ENCODE data around the gene NAA80. TPM values are rescaled to one million over a fixed set of nuclear protein-coding genes. Genes with fewer than 3 reads are reported as not detected.

NAA80 gene
- total and polyA plus RNA-seq, 2 of the 8 experiments (the other 6 are each of a cell fraction or from before 2014, with no cell fraction given): 11.3 to 16.7 TPM

- TF ChIP-seq SIRT6 (IDR thresholded peaks at IDR 0.05; ENCODE audit: low read length): no peak
Measured at GRCh38 chr3:50269460-50269859, 29.7 kb downstream of the NAA80 start (continued).

All from H1 (cell line).